ENCODE measurements around the gene AARSD1.
"Not testable (repeated sequence)": the region's sequence is repeated elsewhere in the genome, so short reads cannot be mapped to it uniquely, and the experiment has no call there.

DNA sequence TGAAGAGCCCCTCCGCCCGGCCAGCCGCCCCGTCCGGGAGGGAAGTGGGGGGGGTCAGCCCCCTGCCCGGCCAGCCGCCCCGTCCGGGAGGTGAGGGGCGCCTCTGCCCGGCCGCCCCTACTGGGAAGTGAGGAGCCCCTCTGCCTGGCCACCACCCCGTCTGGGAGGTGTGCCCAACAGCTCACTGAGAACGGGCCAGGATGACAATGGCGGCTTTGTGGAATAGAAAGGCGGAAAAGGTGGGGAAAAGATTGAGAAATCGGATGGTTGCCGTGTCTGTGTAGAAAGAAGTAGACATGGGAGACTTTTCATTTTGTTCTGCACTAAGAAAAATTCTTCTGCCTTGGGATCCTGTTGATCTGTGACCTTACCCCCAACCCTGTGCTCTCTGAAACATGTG, 9.1 kb upstream of the AARSD1 start:
- TF ChIP-seq, protein P1, sequence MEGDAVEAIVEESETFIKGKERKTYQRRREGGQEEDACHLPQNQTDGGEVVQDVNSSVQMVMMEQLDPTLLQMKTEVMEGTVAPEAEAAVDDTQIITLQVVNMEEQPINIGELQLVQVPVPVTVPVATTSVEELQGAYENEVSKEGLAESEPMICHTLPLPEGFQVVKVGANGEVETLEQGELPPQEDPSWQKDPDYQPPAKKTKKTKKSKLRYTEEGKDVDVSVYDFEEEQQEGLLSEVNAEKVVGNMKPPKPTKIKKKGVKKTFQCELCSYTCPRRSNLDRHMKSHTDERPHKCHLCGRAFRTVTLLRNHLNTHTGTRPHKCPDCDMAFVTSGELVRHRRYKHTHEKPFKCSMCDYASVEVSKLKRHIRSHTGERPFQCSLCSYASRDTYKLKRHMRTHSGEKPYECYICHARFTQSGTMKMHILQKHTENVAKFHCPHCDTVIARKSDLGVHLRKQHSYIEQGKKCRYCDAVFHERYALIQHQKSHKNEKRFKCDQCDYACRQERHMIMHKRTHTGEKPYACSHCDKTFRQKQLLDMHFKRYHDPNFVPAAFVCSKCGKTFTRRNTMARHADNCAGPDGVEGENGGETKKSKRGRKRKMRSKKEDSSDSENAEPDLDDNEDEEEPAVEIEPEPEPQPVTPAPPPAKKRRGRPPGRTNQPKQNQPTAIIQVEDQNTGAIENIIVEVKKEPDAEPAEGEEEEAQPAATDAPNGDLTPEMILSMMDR (conservative IDR thresholded peaks at IDR 0.05 in 1 of 2, IDR thresholded peaks at IDR 0.05 in 1 of 2; ENCODE audit: low read depth in 1 of 2, low read length in 2 of 2) = not testable (repeated sequence)
- TF ChIP-seq EZH2 (IDR thresholded peaks at IDR 0.05; ENCODE audit: low read length, missing control alignments) = not testable (repeated sequence)

Measured in fibroblast of lung (primary cell).